B cell (primary cell): ENCODE results near the gene RSPH1.

Source experiments
- EZH2 ChIP-seq: IDR thresholded peaks from 2 replicates; pipeline ENCODE4 v1.6.1; 2012; ENCODE audit warnings: borderline replicate concordance, low read depth, mild to moderate bottlenecking, moderate library complexity, low read length; ENCODE audit not compliant: insufficient read depth, poor library complexity, severe bottlenecking
- TF ChIP-seq, protein P1 (sequence below): fragments of 200-600 bp; IDR thresholded peaks from one replicate; pipeline ENCODE4 v1.8.0; 2022; ENCODE audit warnings: antibody characterized with exemption, mild to moderate bottlenecking

- TF ChIP-seq, protein P1, sequence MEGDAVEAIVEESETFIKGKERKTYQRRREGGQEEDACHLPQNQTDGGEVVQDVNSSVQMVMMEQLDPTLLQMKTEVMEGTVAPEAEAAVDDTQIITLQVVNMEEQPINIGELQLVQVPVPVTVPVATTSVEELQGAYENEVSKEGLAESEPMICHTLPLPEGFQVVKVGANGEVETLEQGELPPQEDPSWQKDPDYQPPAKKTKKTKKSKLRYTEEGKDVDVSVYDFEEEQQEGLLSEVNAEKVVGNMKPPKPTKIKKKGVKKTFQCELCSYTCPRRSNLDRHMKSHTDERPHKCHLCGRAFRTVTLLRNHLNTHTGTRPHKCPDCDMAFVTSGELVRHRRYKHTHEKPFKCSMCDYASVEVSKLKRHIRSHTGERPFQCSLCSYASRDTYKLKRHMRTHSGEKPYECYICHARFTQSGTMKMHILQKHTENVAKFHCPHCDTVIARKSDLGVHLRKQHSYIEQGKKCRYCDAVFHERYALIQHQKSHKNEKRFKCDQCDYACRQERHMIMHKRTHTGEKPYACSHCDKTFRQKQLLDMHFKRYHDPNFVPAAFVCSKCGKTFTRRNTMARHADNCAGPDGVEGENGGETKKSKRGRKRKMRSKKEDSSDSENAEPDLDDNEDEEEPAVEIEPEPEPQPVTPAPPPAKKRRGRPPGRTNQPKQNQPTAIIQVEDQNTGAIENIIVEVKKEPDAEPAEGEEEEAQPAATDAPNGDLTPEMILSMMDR, result no peak
- no peak for TF ChIP-seq EZH2
These were observed 37.9 kb upstream of the RSPH1 start for GRCh38 chr21:42533963-42534355.
